HG03439 (cell line): Measurements from ENCODE around the gene PWWP2B.
"Not testable (repeated sequence)": the region's sequence is repeated elsewhere in the genome, so short reads cannot be mapped to it uniquely, and the experiment has no call there.

ENCODE experiments used
- ATAC-seq: cut with Tn5 transposase; IDR thresholded peaks from one replicate; pipeline ENCODE4 v1.9.1; 2021; ENCODE audit warnings: mild to moderate bottlenecking, moderate library complexity; ENCODE audit not compliant: unreplicated experiment

Gene PWWP2B

DNA sequence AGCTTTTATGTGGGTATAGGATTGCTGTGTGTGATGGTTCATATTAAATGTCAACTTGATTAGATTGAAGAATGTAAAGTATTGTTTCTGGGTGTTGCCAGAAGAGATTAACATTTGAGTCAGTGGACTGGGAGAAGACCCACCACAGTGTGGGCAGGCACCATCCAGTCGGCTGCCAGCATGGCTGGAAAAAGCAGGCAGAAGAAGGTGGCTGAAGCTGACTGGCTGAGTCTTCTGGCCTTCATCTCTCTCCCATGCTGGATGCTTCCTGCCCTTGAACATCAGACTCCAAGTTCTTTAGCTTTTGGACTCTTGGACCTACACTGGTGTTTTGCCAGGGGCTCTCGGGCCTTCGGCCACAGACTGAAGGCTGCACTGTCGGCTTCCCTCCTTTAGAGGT, 16.0 kb upstream of the PWWP2B start:
- ATAC-seq, result not testable (repeated sequence)

DNA sequence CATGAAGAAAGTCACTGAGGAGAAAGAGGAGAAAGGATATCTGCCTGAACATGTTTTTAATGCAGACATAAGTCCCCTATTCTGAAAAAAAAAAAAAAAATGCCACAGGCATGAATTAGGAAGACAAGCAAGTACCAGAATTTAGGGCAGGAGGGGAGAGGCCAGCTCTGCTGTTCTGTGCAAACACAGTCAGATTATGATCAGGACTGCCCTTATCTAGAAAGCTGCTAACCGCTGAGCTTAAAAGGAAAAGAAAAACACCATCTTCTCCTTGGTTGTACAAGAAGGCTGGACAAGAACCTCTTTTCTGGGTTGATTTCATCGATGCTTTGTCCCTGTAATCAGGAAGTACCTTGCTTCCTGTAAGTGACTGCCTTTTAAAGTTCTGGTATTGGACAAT, 15.3 kb upstream of the PWWP2B start:
- ATAC-seq, result no peak

DNA sequence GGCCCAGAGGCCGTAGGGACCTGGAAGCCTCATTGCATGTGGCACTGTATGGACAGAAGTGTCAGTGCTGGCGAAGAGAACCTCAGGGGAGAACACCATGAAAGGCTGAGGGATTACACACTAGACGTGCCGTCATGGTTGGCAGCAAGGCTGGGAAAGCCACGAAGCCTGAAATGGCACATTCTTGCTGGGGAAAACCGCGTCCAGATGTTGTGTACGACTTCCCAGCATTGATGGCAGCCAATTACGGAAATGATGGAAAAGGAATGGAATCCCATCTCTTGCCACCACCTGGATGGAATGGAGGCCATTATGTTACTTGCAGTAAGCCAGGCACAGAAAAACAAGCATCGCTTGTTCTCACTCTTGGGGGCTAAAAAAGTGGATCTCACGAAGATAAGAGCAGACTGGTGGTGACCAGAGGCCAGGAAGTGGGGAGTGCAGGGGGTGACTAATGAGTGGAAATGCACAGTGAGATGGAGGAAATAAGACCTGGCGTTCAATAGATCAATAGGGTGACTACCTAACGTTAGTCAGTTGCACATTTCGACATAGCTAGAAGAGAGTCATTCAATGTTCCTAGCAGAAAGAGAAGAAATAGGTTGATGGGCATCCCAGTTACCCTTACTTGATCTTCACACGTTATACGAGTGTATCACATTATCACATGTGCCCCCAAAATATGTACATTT, 14.6 kb upstream of the PWWP2B start:
- ATAC-seq, result no peak

DNA sequence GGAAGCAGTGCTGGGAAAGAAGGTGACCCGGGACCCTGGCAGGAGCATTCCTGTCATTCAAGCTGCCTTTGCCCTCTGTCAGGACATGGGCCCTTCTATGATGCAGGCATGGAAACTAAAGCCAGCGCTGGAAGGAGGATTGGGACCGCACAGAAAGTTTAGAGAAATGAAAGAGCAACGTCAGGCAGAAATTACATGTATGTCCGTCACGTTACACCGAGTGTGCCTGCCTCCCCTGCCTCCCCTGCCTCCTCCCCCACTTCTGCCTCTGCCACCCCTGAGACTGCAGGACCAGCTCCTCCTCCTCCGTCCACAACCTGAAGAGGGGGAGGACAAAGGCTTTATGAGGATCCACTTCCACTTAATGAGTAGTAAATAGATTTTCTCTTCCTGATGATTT, 13.9 kb upstream of the PWWP2B start:
- ATAC-seq, result no peak

DNA sequence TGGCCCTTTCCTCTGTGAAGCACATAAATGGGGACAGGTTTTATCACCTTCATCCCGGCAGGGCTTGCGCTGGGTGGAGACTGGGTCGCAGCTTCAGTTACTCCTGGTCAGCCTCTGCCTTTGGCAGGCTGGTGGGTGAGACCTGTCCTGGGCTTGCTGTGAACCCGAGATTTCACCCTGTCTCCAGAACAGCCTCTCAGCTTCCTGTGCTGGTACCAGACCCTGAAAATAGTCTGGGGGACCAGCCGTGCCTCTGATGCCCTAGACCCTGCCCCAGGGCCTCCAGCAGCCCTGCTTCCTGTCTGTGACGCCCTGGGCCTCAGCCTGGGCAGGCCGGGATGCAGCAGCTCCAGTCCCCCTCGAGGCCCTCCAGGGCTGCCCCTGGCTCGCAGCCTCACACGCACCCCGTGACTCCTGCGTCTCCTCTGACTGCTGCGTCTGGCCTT, 13.2 kb upstream of the PWWP2B start:
- ATAC-seq, result no peak

DNA sequence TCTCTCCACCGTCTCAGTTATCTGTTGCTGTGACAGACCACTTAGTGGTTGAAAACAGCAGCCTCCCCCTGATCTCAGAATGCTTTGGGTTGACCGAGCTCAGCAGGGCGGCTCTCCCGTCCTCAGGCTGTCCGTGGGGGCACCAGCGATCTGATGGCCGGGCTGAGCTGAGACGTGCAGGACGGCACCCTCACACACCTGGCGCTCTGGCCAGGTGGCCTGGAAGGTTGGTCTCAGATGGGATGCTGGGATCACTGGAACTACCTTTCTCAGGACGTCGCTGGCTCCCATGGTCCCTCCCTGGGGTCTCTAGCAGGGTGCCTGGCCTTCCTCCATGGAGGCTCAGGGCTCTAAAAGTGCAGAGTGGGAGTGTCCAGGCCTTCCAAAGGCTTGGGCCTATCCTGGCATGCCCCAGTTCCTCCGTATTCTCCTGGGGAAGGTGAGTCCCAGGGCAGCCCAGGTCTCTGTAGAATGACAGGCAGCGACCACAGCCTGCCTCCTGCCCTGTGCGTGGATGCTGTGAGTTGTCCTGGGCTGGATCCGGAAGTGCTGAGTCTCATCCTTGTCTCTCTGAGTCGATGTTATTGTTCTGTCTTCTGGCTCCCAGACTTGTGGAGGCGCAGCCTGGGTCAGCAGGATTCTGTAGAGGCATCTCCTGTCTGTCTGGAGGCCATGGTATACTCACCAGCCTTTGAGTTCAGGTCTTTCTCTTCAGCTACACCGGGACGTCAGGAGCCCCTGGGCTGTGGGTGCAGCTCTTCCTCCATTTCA, 12.2 kb upstream of the PWWP2B start:
- ATAC-seq, result no peak

DNA sequence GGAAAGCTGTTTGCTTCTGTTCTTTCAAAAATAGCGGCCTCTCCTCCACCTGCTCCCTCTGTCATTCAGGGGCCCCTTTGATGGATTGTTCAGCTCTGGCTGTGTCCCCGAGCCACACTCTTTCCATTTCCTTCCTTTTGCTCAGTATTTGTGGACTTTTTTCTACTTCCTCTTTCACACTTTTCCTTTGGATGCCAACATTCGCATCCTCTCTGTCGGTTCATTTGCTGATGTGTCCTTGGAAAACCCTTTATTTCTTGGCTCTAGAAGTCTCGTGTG, 11.7 kb upstream of the PWWP2B start:
- ATAC-seq, result no peak

DNA sequence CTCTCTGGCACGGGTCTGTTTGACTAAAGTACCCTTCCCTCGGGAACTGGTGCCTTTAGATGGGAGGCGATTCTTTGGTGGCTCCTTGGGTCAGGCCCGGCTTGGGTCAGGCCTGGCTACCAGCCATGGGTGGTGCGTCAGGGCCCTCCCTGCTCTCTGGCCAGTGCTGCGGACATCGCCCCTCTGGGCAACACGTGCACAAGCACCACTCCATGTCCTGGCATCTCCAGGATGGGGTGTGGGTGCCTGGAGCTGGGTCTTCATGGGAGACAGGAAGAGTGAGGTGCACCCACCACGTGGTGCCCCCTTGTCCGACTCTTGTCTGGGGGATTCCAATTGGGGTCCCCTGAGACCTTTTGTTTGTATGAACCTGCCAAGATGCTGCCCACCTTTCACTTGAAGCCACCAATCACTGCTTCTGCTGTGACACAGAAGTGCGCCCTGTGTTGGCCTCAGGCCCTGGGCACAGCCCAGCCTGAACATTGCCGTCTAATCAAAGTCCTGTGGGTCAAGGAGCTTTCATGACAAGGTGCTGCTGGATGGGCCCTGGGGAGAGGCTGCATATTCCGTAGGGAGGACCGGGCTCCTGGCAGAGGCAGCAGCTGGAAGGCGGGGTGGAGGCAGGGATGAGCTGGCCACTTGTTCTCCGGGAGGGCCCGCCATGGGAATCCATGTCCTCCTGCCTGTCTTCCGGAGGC, 11.1 kb upstream of the PWWP2B start:
- ATAC-seq, result no peak

DNA sequence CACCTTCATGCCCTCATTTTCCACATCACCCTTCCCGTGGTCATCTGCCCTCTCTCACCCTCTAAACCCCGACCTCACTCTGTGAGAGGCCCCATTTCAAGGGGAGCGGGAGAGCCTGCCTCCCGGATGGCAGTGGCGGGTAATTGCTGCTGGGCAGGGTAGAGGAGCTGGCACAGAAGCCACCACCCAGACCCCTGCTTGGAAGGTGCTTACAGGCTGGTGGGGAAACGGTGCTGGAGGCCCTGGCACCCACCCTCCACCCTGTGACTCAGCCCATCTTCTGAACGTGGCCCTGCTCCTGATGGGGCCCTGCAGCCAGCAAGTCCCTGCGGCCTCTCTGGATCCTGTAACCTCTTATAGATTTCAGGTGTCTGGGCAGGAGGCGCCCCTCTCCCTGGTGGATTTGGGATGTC, 10.6 kb upstream of the PWWP2B start:
- ATAC-seq, result no peak

DNA sequence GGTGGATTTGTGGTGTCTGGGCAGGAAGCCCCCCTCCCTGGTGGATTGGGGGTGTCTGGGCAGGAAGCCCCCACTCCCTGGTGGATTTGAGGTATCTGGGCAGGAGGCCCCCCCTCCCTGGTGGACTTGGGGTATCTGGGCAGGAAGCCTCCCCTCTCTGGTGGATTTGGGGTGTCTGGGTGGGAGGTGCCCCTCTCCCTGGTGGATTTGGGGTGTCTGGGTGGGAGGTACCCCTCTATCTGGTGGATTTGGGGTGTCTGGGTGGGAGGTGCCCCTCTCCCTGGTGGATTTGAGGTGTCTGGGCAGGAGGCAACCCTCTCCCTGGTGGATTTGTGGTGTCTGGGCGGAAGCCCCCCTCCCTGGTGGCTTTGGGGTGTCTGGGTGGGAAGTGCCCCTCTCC, 10.1 kb upstream of the PWWP2B start:
- not testable (repeated sequence) for ATAC-seq

DNA sequence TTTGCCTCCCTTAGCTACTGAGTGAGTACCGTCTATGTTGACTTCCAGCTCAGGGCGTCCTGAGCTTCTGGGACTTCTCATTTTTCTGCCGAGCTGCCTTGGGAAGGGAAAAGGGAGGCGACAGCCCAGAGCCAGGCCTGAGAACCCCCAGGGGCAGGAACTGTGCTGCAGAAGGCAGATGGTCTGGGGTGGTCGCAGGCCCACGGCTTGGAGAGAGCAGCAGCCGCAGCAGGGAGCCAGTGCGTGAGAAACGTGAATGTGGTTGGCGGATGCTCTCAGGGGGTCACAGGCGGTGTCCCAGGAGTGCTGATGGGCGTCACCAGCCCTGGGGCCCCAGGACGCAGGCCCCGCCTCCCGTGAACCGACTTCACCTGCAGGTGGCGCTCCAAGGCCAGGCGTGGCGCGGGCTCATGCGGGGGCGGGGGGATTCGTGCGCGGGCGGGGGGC, 9.2 kb upstream of the PWWP2B start:
- ATAC-seq, result peak; percentile 38

DNA sequence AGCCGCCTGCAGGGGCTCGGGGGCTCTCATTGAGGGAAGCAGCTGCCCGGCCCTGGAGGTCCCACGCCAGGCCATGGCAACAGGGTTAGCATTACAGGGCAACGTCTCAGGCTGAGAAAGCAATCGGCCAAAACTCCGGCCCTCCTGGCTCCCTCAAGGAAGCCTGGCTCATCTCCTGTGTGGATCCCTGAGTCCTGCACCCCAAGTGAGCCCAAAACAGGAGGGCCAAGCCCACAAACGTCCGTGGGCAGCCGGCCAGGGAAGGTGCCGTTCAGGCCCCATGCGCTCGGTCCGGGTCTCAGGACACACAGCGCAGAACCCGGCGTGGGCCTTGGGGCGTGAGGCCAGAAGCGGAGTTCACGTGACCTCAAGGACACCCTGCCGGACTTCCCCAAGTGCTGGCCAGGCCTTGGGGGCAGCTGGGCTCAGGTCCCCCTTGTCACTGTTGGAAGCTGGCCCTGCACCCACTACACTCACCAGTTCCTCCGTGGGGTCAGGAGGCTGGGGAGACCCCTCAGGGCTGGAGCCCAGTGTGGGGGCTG, 8.0 kb upstream of the PWWP2B start:
- ATAC-seq, result no peak

DNA sequence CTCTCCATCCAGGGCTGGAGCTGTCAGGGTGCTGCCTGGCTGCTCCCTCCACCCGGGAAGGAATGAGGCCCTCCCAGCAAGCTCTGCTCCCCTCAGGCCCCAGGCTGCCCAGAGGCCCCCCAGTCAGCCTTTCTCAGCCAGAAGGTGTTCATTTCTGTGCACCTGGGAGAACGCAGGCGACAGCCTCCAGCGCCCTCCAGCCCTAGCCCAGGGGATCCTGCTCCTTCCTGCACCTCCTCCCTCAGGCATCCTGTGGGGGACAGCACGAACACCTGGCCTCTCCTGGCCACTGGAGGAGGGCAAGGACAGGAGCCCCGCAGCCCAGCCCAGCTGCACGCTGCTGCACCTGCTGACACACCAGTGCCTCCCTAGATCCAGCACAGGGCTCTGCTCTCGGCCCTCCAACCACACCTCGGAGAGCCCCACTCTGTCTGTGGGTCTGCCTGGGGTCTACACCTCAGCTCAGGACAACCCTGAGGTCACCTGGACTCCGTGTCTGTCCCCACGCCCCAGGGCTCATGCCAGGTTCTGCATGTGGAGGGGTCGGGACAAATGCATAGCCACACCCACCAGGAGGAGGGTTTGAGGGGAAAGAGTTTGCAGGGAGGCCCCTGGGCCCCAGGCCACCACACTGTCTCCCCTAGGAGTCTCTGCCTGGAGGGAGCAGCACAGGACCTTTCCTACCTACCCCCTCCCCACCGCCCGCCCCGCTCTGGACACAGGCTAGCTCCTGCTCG, 7.4 kb upstream of the PWWP2B start:
- ATAC-seq, result no peak

DNA sequence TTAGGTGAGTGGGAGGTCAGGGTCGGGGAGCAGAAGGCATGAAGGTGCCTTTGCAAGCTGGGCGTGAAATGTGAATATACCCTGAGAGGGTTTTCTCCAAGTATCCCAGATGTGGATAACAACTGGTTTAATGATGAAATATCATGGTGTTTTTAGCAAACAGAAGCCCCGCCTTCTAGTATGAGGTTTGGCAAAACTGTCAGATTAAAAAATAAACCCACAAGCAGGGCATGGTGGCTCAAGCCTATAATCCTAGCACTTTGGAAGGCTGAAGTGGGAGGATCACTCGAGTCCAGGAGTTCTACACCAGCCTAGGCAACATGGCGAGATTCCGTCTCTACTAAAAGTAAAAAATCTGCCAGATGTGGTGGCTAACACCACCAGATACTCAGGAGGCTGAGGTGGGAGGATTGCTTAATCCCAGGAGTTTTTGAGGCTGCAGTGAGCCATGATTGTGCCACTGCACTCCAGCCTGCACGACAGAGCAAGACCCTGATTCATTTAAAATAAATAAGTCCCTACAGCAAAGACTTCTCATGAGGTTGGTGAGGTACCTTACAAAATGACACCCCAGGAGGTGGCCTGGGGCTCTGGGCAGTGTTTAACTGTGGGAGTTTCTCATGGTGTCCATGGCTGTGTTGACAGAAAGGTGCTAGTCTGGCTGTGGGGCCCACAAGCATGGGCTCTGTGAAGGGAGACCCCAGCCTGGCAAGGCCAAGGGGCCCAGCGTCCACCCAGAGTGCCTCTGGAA, 6.7 kb upstream of the PWWP2B start:
- no peak for ATAC-seq

DNA sequence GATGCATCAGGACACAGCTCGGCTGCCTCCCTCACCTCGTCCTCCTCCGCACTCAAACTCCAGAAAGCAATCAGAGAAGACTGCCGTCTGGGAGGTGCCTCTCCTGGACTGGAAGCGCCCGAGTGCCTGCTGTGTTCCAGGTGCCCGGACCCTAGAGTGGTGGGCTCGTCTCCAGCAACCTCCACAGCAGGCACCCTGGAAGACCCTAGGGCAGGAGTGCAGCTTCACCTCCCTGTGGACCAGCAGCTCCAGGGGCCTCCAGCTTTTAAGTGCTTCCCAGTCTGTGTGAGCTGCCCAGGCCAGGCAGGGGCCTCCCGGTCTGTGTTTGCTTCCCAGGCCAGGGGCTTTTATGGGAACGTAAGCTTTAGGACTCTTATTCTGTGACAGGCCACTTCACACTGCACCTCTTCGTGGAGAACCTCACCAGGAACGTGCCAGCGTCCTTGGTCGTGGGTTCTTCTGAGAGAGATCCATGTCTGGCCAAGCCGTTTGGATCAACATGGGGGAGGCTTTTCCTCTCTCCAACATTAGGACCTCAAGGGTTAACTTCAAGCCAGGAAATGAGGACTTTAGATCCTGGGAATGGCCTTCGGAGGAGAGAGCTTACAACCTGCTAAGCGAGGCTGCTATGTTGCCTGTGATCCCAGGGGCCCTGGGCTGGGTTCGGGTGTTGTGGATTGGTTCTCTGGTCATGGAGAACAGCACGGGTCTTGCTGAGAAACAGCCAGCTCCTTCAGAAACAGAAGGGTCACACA, 5.9 kb upstream of the PWWP2B start:
- no peak for ATAC-seq

DNA sequence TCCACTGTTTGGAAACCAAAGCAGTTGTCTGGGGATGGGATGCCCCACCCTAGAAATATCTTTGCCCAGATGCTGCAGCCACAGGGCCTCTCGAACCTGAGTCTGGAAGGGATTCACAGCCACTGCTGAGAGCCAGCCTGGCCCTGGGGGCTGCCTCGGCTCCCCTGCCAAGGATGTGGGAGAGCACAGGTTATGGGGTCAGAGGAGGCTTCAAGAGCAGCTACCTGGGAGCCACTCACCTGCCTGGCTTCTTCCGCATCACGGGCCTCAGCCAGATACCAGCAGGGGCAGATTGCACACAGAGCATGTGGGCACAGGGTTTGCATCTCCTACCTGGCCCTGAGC, 5.4 kb upstream of the PWWP2B start:
- no peak for ATAC-seq

DNA sequence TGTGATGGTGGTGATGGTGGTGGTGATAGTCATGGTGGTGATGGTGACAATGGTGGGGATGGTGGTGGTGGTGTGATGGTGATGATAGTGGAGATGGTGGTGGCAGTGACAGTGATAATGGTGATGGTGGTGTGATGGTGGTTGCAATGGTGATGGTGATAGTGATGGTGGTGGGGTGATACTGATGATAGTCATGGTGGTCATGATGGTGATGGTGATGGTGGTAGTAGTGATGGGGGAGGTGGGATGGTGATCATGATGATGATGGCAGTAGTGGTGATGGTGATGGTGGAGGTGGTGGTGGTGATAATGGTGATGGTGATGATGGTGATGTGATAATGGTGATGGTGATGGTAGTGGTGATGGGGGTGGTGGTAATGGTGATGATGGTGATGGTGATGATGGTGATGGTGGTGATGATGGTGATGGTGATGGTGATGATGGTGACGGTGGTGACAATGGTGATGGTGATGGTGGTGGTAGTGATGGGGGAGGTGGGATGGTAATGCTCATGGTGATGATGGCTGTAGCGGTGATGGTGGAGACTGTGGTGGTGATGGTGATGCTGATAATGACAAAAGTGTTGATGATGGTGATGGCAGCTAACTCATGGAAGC, 4.7 kb upstream of the PWWP2B start:
- ATAC-seq, result no peak

DNA sequence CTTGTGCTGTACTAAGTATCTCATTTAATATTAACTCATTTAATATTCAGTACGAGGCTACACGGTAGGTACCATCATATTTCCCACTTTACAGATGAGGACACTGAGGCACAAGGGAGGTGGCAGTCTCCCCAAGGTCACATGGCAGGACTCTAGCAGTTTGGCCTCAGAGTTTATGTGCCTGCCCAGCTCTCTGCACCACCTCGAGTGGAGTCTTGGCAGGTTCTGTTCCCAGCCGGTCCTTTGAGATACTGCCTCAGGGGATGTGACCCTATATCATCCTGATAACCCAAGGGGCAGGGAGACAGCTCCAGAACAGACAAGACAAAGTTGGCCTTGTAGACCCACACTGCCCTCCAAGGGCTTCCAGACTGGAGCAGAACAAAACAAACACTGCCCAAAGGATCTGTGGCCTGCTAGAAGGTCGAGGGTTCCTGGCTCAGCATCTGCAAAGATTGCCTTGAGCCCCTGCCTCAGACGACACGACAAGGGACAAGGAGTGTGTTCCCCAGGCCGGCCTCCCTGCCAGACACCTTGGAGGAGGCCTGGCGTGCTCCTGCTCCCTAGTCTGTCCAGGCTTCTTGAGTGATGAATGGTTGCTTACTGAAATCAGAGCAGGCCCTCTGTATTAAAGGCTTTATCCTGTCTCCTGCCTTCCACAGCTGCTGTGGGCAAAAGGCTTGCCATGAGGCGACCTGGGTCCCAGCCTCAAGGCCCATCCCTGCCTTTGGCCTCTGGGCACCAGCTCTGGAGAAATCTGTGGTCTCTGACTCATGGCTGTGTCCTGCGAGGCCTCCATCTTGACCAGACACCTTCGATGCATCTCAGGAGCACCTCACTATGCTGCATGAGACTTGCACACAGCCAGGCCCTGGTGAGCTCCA, 3.9 kb upstream of the PWWP2B start:
- ATAC-seq, result no peak
